Measurements from ENCODE around the gene IL36A. TPM values are rescaled to one million over a fixed set of nuclear protein-coding genes. Genes with fewer than 3 reads are reported as not detected.

Gene IL36A
- total RNA-seq, 1 experiment from 2014 or later = not detected

GRCh38 chr2:112996635-112997034, 8.6 kb upstream of the IL36A start:
- no peak overlapping the region for H3K14ac ChIP-seq (ENCODE audit: insufficient read depth, low read length)
- H3K27me3 ChIP-seq (ENCODE audit: insufficient read depth, low read length) = no peaks in the 10 kb centered on the region
- no peak overlapping the region for H4K91ac ChIP-seq (ENCODE audit: insufficient read length, low read depth, low read length)
- H2AFZ ChIP-seq (ENCODE audit: low read length) = no peak overlapping the region
- H2BK15ac ChIP-seq (ENCODE audit: low read depth, low read length) = no peak overlapping the region
- no peak overlapping the region for H2BK12ac ChIP-seq (ENCODE audit: insufficient read length, low read depth, low read length)
- TF ChIP-seq CTCF (conservative IDR thresholded peaks at IDR 0.05) = no peak
- H2BK20ac ChIP-seq (ENCODE audit: low read depth, low read length, poor library complexity, severe bottlenecking) = no peak overlapping the region
- H3K23me2 ChIP-seq (ENCODE audit: insufficient read length, low read depth, low read length, poor library complexity, severe bottlenecking) = no peaks in the 10 kb centered on the region
- peaks cover 50 to 85% of the 10 kb centered on the region in 2 experiments for H3K9me3 Mint-ChIP-seq
- no peak overlapping the region for H4K5ac ChIP-seq (ENCODE audit: insufficient read length, low read depth, low read length)
- no peaks in the 10 kb centered on the region for H3K79me2 ChIP-seq (ENCODE audit: insufficient read depth, low read length)
- no peaks in the 10 kb centered on the region for H3K79me1 ChIP-seq (ENCODE audit: insufficient read depth, low read depth, low read length, poor library complexity, severe bottlenecking)
- H3K27ac Mint-ChIP-seq = no peak overlapping the region
- H3K18ac ChIP-seq (ENCODE audit: insufficient read length, low read depth, low read length) = no peak overlapping the region
- H2BK120ac ChIP-seq (ENCODE audit: low read depth, low read length, poor library complexity, severe bottlenecking) = no peak overlapping the region
- H3K4me2 ChIP-seq (ENCODE audit: insufficient read depth, insufficient read length, low read length) = no peak overlapping the region
- no peaks in the 10 kb centered on the region for H3K4me1 ChIP-seq (ENCODE audit: insufficient read depth, low read length)
- WGBS (ENCODE audit: extremely low coverage, insufficient read length, low lambda C conversion rate) = no CpG with 5 or more reads among the region's 6 CpGs
- no peak overlapping the region for H2AK5ac ChIP-seq (ENCODE audit: insufficient read length, low read length)
- no peak for DNase-seq
- H4K20me1 ChIP-seq (ENCODE audit: control insufficient read depth, insufficient read depth, insufficient read length) = no peaks in the 10 kb centered on the region
- H4K8ac ChIP-seq (replicated peaks; ENCODE audit: insufficient read length, low read depth, low read length) = no peak overlapping the region
- no peaks in the 10 kb centered on the region for H3K9me3 ChIP-seq (ENCODE audit: control insufficient read depth, low read depth, low read length)
- H3T11ph ChIP-seq (ENCODE audit: low read length) = no peak overlapping the region
- no peak overlapping the region for H2BK5ac ChIP-seq (ENCODE audit: insufficient read length, low read length)
- no peaks in the 10 kb centered on the region for H3K4me1 Mint-ChIP-seq
- H3K9ac ChIP-seq (ENCODE audit: extremely low read depth, insufficient read length, low read length) = no peak overlapping the region
- no peak overlapping the region for H3K4ac ChIP-seq (ENCODE audit: low read depth, low read length)
- no peak overlapping the region for H3K56ac ChIP-seq (ENCODE audit: insufficient read length, low read depth, low read length)
- H3K36me3 Mint-ChIP-seq (ENCODE audit: insufficient read depth in 1 of 3, low read depth in 3 of 3) = peaks cover 0 to 13% (median 0%) of the 10 kb centered on the region in 3 experiments; a peak in 2 of 7 replicates
- no peak overlapping the region for H3K27ac ChIP-seq (ENCODE audit: insufficient read length, low read depth, low read length)
- no peak overlapping the region for H3K23ac ChIP-seq (ENCODE audit: insufficient read length, low read depth, low read length)
- H3K27me3 Mint-ChIP-seq (ENCODE audit: low read depth) = peaks cover 9% of the 10 kb centered on the region
- H3K4me3 Mint-ChIP-seq = no peak overlapping the region
